ENCODE data around the gene JPH3. TPM values are rescaled to one million over a fixed set of nuclear protein-coding genes. Genes with fewer than 3 reads are reported as not detected.
A peak's percentile ranks its signal among the peaks of the same experiment; 100 is the strongest.

Gene JPH3
- total RNA-seq, 1 experiment from 2014 or later = 39.0 TPM

- CTCF ChIA-PET = interaction anchor here (1.0 to 2.7 kb wide), 3 partner anchors 9 to 58 kb away, joined by 3 to 13 read pairs (median 4); no protein-coding TSS in a partner anchor
- no peak for DNase-seq (ENCODE audit: low spot score)
- Mint-ChIP-seq H3K27me3 (ENCODE audit: low read depth) (no peaks in the 10 kb centered on the region), H3K4me1 (no peaks in the 10 kb centered on the region), H3K36me3 (peaks cover 15% of the 10 kb centered on the region), H3K4me3 (no peak overlapping the region), H3K9me3 (no peaks in the 10 kb centered on the region), H3K27ac (no peak overlapping the region)
- no peak for TF ChIP-seq ZNF416 (CRISPR knock-in tag; IDR thresholded peaks at IDR 0.05)
- TF ChIP-seq STAT6 (CRISPR knock-in tag; conservative IDR thresholded peaks at IDR 0.05; ENCODE audit: low read depth) = no peak
- no peak for TF ChIP-seq NFYB (CRISPR knock-in tag; conservative IDR thresholded peaks at IDR 0.05; ENCODE audit: low read depth)
- POLR2A ChIA-PET = no interaction called here
- ATAC-seq = no peak
These were observed 91.5 kb downstream of the JPH3 start for GRCh38 chr16:87693827-87694226.

- no peaks in the 10 kb centered on the region for H3K9me3 Mint-ChIP-seq
- CTCF ChIA-PET = interaction anchor here (1.0 to 1.8 kb wide), 2 partner anchors 13 to 58 kb away, joined by 3 to 4 read pairs; no protein-coding TSS in a partner anchor
- ATAC-seq = no peak
These were observed 92.3 kb downstream of the JPH3 start for GRCh38 chr16:87694441-87695125.

More at GRCh38 chr16:87694441-87695125, 92.3 kb downstream of the JPH3 start:
- H3K4me1 Mint-ChIP-seq = no peaks in the 10 kb centered on the region
- no peak for TF ChIP-seq ZNF121 (CRISPR knock-in tag; IDR thresholded peaks at IDR 0.05)
- no peak for TF ChIP-seq ATF2 (CRISPR knock-in tag; IDR thresholded peaks at IDR 0.05; ENCODE audit: borderline replicate concordance, low read depth)
- TF ChIP-seq NR3C1 (CRISPR knock-in tag; conservative IDR thresholded peaks at IDR 0.05; ENCODE audit: low read depth) = no peak
- no peak for TF ChIP-seq ZBTB21 (CRISPR knock-in tag; IDR thresholded peaks at IDR 0.05; ENCODE audit: borderline replicate concordance)
- TF ChIP-seq USF2 (CRISPR knock-in tag; IDR thresholded peaks at IDR 0.05) = no peak
- no peak for TF ChIP-seq ZNF416 (CRISPR knock-in tag; IDR thresholded peaks at IDR 0.05)
- no peak for TF ChIP-seq CREM (CRISPR knock-in tag; IDR thresholded peaks at IDR 0.05)
- TF ChIP-seq AFF4 (CRISPR knock-in tag; IDR thresholded peaks at IDR 0.05; ENCODE audit: borderline replicate concordance) = no peak
- peak overlapping the region; percentile 65 for H3K27ac Mint-ChIP-seq
- DNase-seq (ENCODE audit: low spot score) = no peak
- POLR2A ChIA-PET = no interaction called here
- H3K36me3 Mint-ChIP-seq = peaks cover 15% of the 10 kb centered on the region
- H3K4me3 Mint-ChIP-seq = no peak overlapping the region
- H3K27me3 Mint-ChIP-seq (ENCODE audit: low read depth) = no peaks in the 10 kb centered on the region
